K562 (cell line): ENCODE measurements around the gene SHFL. TPM values are rescaled to one million over a fixed set of nuclear protein-coding genes. Genes with fewer than 3 reads are reported as not detected.

Source experiments
- HNRNPUL1 ChIP-seq: fragments of 200-400 bp; formaldehyde crosslinking; IDR thresholded peaks from 2 replicates; pipeline ENCODE4 v1.6.1; 2017; ENCODE audit warnings: low read length
- NR0B1 ChIP-seq: fragments of 450-650 bp; IDR thresholded peaks from one replicate; pipeline ENCODE4 v1.6.1; 2018; ENCODE audit warnings: mild to moderate bottlenecking, moderate library complexity; ENCODE audit not compliant: partially characterized antibody
- POLR2A ChIP-seq: fragments of 450-650 bp; conservative IDR thresholded peaks from 2 replicates; pipeline ENCODE4 v1.6.1; 2016
- RBM22 ChIP-seq: fragments of 200-400 bp; formaldehyde crosslinking; IDR thresholded peaks from 2 replicates; pipeline ENCODE4 v1.6.1; 2018; ENCODE audit warnings: low read length, low read depth; ENCODE audit not compliant: poor library complexity, severe bottlenecking
- ZNF311 ChIP-seq: fragments of 250-450 bp; sonication (Bioruptor Pico); IDR thresholded peaks from 2 replicates; pipeline ENCODE4 v1.4.0; 2020; ENCODE audit warnings: mild to moderate bottlenecking, moderate library complexity
- polyA plus RNA-seq, 8 experiments: library from polyadenylated mRNA; depleted of rRNA in 4 of 8; stranded (reverse) in 5 of 8; unstranded in 3 of 8; fragments of >200 nt; fragmentation: Nextera tagmentation in 2 of 8; fragmentation: Illumina TruSeq in 1 of 8; extraction: Ambion mirVana in 2 of 8; extraction: Trizol in 1 of 8; gene quantifications; 2 replicates each; pipeline versions ENCODE4 v1.2.1 to v1.2.3, GENCODE V29; 2011 to 2014; ENCODE audit warnings: inconsistent platforms in 1 of 8, missing spikeins in 1 of 8
- total RNA-seq, 7 experiments: library from RNA; depleted of rRNA in 6 of 7; stranded (reverse); fragments of >200 nt in 6 of 7; fragmentation: Illumina TruSeq in 2 of 7; extraction: Trizol in 2 of 7; gene quantifications; 2 replicates each; pipeline versions ENCODE4 v1.2.1 to v1.2.3, GENCODE V29; 2011 to 2021; ENCODE audit warnings: low replicate concordance in 1 of 7
- TF ChIP-seq, protein P1 (sequence below): IDR thresholded peaks from 2 replicates; pipeline ENCODE4 v1.6.1; 2012; ENCODE audit warnings: low read depth, low read length, improper control_type of control experiment, borderline replicate concordance

Gene SHFL
- total and polyA plus RNA-seq, 9 of the 15 experiments (the other 6 are each of a cell fraction or from before 2014, with no cell fraction given), result 1.5 to 25.7 (median 13.0) TPM

DNA sequence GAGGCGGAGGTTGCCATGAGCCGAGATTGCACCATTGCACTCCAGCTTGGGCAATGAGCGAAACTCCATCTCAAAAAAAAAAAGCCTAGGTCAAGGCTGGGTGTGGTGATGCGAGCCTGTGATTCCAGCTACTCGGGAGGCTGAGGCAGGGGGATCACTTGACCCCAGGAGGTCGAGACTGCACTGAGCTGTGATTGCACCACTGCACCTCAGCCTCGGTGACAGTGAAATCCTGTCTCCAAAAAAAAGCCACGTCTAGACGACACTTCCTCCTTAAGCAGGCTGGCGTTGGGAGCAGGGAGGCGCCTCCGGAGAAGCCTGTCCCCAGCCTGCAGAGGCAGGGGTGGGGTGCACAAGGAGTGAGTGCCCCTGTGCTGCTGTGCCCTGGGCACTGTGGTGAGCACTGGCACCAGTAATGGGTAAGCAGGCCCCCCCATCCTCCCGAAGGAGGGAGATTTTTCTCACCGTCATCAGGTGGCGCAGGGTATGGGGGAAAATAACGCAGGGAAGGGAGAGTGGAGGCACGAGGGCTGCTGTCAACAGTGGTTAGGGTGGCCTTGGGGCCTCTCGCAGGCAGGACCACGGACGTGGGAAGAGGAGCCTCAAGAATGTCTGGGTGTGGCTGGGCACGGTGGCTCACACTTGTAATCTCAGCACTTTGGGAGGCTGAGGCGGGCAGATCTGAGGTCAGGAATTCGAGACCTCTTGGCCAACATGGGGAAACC is 26.1 kb downstream of the SHFL start (continued):
- no peak for TF ChIP-seq ZNF311 (CRISPR knock-in tag)
- TF ChIP-seq POLR2A, result peak; percentile 60
- no peak for TF ChIP-seq HNRNPUL1
- TF ChIP-seq RBM22, result peak; percentile 39
- no peak for TF ChIP-seq NR0B1
- TF ChIP-seq, protein P1, sequence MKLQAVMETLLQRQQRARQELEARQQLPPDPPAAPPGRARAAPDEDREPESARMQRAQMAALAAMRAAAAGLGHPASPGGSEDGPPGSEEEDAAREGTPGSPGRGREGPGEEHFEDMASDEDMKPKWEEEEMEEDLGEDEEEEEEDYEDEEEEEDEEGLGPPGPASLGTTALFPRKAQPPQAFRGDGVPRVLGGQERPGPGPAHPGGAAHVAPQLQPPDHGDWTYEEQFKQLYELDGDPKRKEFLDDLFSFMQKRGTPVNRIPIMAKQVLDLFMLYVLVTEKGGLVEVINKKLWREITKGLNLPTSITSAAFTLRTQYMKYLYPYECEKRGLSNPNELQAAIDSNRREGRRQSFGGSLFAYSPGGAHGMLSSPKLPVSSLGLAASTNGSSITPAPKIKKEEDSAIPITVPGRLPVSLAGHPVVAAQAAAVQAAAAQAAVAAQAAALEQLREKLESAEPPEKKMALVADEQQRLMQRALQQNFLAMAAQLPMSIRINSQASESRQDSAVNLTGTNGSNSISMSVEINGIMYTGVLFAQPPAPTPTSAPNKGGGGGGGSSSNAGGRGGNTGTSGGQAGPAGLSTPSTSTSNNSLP, result no peak
- TF ChIP-seq, all 486 proteins: peak for 25
